Neutrophil (primary cell): ENCODE results near the gene ITPRID2.

ENCODE experiments used
- H3K27ac ChIP-seq: fragments of 200-600 bp; sonication (generic); 2 replicates; pipeline ENCODE4 v1.5.1; 2016; ENCODE audit warnings: mild to moderate bottlenecking, moderate library complexity
- H3K27me3 ChIP-seq: fragments of 200-600 bp; sonication (generic); 2 replicates; pipeline ENCODE4 v1.6.0; 2016; ENCODE audit warnings: mild to moderate bottlenecking
- H3K36me3 ChIP-seq: fragments of 200-600 bp; sonication (generic); 2 replicates; pipeline ENCODE4 v1.5.1; 2017
- H3K4me1 ChIP-seq, 2 experiments: fragments of 200-600 bp in 1 of 2; sonication (generic) in 1 of 2; 1 replicate in 1 of 2; 2 replicates in 1 of 2; pipeline versions ENCODE4 v1.5.1 to v1.6.1; 2013 to 2016; ENCODE audit warnings: low read depth in 1 of 2, low read length in 1 of 2, mild to moderate bottlenecking in 1 of 2, moderate library complexity in 1 of 2; ENCODE audit not compliant: control insufficient read depth in 1 of 2, insufficient read depth in 1 of 2
- H3K4me3 ChIP-seq, 2 experiments: fragments of 200-600 bp in 1 of 2; sonication (generic) in 1 of 2; 1 replicate in 1 of 2; 2 replicates in 1 of 2; pipeline ENCODE4 v1.5.1; 2013 to 2016; ENCODE audit warnings: low read depth in 1 of 2, low read length in 1 of 2, mild to moderate bottlenecking in 1 of 2, moderate library complexity in 1 of 2
- H3K9me3 ChIP-seq: fragments of 200-600 bp; sonication (generic); 2 replicates; pipeline ENCODE4 v1.5.1; 2016
- CTCF ChIP-seq: fragments of 200-600 bp; sonication (generic); IDR thresholded peaks from 2 replicates; pipeline ENCODE4 v1.5.1; 2016; ENCODE audit warnings: antibody characterized with exemption

The ITPRID2 gene

DNA sequence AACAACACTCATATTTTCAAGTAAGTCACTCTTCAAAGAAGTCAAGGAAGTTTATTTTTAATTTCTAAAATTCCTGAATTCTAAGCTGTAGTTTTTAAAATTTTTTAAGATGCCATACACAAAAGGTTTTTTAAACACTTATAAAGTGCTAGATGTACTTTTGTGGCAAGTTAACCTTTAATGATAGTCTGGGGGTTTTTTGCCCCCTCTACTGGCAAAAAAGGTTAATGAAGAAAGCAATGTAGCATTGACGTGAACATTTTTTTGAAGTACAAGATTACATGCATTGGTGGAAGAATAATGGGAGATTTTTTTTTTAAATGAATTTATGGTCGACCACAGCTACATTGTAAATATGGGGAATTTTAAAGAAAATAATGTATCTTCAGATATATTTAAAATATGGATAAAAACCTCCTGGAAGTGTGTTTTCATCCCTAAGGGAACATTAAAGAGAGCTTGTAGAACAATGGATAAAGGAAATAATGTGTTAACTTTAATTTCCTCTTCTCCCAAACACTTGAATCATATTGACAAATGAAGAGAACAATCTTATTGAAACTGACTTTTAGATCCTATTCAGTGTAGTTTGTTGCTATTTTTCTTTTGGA is 12.6 kb downstream of the ITPRID2 start:
- peak overlapping the region; percentile 64 for H3K27ac ChIP-seq
- H3K4me1 ChIP-seq, result peaks cover 26 to 29% of the 10 kb centered on the region in 2 experiments
- no peaks in the 10 kb centered on the region for H3K27me3 ChIP-seq
- H3K4me3 ChIP-seq, result no peak overlapping the region
- peaks cover 42% of the 10 kb centered on the region for H3K36me3 ChIP-seq
- H3K9me3 ChIP-seq, result no peaks in the 10 kb centered on the region
- TF ChIP-seq CTCF, result no peak

GRCh38 chr2:181907057-181907456 is 15.5 kb downstream of the ITPRID2 start:
- Histone ChIP-seq H3K27ac (no peak overlapping the region), H3K4me1 (peaks cover 26 to 31% of the 10 kb centered on the region in 2 experiments), H3K36me3 (peaks cover 28% of the 10 kb centered on the region), H3K27me3 (no peaks in the 10 kb centered on the region), H3K4me3 (no peak overlapping the region), H3K9me3 (no peaks in the 10 kb centered on the region)
- no peak for TF ChIP-seq CTCF

GRCh38 chr2:181907635-181908034 is 16.1 kb downstream of the ITPRID2 start:
- no peak for TF ChIP-seq CTCF
- H3K36me3 ChIP-seq, result peaks cover 28% of the 10 kb centered on the region
- no peaks in the 10 kb centered on the region for H3K27me3 ChIP-seq
- peaks cover 26 to 31% of the 10 kb centered on the region in 2 experiments for H3K4me1 ChIP-seq
- no peaks in the 10 kb centered on the region for H3K9me3 ChIP-seq
- H3K4me3 ChIP-seq, result no peak overlapping the region
- no peak overlapping the region for H3K27ac ChIP-seq

- Histone ChIP-seq H3K4me3 (no peak overlapping the region), H3K36me3 (peaks cover 45% of the 10 kb centered on the region), H3K27ac (peak overlapping the region; percentile 57), H3K27me3 (no peaks in the 10 kb centered on the region), H3K4me1 (peaks cover 19 to 23% of the 10 kb centered on the region in 2 experiments), H3K9me3 (no peaks in the 10 kb centered on the region)
- TF ChIP-seq CTCF, result no peak
Measured at GRCh38 chr2:181910028-181910831, 18.7 kb downstream of the ITPRID2 start.

DNA sequence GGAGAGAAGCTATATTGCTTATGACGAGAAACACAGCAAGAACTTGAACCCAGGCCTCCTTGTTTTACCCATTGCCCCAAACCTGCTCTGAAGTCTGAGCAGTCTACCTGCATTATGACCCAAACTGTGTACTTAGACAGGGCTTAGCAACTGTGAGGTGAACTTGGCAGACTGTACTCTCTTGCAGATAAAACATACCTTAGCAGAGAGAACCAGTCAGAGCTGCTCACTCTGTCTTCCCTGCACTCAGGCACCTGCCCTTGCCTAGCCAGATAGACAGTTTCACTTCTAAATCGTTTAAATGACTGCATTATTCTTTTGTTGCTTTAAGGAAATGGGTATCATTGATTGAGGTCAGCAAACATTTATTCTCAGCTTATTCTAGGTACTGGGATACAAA is 20.3 kb downstream of the ITPRID2 start:
- H3K4me3 ChIP-seq, result no peak overlapping the region
- H3K36me3 ChIP-seq, result peaks cover 58% of the 10 kb centered on the region
- H3K4me1 ChIP-seq, result peaks cover 19 to 20% of the 10 kb centered on the region in 2 experiments
- no peaks in the 10 kb centered on the region for H3K27me3 ChIP-seq
- no peak overlapping the region for H3K27ac ChIP-seq
- TF ChIP-seq CTCF, result no peak
- no peaks in the 10 kb centered on the region for H3K9me3 ChIP-seq
